ENCODE measurements around the gene CFAP46. TPM values are rescaled to one million over a fixed set of nuclear protein-coding genes. Genes with fewer than 3 reads are reported as not detected.
"Not testable (repeated sequence)": the region's sequence is repeated elsewhere in the genome, so short reads cannot be mapped to it uniquely, and the experiment has no call there.

The CFAP46 gene
- total RNA-seq, 1 donor from 2014 or later, result 0.48 TPM

DNA sequence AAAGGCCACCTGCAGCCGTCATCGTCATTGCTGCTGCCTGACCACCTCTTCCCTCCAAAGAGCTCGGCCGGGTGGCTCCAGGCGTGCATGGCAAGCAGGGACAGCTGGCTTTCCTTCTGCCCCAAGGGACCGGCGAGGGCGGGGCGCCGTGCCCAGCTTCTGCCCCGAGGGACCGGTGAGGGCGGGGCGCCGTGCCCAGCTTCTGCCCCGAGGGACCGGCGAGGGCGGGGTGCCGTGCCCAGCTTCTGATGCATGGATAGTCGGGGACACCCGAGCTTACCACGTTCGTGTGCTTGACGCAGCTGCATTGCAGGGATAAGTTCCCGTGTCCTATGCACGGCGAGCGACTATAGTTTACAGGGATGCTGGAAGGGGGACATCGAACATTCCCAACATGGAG is 27.0 kb downstream of the CFAP46 start:
- DNase-seq (ENCODE audit: low spot score), result no peak

DNA sequence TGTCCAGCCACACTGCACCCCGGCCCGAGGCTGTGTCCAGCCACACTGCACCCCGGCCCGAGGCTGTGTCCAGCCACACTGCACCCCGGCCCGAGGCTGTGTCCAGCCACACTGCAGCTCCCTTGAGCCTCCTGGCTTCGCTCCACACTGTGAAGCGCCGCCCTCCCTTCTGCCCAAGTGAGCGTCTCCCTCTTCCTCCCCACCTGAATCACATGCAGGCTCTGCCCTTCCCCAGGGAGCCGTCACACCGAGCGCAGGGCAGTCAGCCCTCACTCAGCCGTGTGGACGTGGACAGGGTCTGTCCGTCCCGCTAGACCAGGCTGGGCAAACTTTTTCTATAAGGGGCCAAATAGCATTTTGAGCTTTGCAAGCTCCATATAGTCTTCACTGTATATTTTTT is 27.6 kb downstream of the CFAP46 start:
- DNase-seq (ENCODE audit: low spot score), result no peak

DNA sequence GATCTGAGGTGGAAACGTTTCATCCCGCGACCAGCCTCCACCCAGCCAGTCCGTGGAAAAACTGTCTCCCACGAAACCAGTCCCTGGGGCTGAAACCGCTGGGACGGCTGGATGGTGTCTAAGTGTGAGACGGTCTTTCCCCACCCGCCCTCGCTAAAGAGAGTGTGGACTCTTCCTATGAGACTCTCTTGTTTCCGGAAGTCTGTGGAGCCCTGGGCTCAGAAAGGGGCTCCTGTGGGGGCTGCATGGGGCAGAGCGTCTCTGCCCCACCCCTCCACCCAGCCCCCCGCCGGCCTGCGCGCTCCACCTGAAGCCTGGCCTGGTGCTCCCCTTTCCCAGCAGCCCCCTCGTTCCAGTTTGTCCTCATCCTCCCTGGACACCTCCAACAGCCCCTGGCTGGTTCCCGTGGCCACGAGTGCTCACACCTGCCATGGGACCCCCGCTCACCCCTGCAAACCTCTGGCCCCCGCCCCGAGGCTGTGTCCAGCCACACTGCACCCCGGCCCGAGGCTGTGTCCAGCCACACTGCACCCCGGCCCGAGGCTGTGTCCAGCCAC is 28.7 kb downstream of the CFAP46 start:
- no peak for DNase-seq (ENCODE audit: low spot score)

DNA sequence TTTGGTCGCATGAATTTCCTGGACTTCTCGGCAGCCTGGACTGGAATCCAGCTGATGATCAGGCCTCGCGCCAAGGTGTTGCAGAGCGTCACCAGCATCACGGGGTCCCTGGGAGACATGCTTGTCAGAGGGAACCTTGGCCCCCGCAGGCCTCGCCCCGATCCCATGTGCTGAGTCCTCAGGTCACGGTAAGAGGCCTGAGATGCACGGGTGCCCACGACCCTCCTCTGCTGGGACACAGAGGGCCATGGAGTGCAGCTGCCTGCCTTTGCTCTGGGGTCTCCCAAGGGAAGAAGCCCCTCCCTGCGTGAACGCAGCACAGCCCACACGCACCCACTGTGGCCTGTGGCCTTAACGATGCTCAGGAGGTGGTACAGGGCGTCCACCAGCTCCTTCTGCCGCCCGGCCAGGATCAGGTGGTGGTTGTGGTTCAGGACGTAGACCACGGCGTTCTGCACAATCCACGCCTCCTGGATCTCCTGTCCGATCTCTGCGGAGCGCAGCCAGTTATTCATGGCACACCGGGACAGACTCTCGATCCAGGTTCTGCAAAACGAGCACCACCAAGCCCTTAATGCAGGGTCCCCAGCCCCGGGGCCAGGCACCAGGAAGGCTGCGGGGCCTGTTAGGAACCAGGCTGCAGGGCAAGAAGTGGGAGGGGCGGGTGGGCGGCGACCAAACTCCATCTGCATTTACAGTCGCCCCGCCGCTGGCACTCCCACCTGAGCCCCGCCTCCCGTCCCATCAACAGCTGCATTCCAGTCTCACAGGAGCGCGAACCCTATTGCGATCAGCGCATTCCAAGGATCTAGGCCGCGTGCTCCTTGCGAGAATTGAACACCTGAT is 29.4 kb downstream of the CFAP46 start:
- DNase-seq (ENCODE audit: low spot score), result no peak

DNA sequence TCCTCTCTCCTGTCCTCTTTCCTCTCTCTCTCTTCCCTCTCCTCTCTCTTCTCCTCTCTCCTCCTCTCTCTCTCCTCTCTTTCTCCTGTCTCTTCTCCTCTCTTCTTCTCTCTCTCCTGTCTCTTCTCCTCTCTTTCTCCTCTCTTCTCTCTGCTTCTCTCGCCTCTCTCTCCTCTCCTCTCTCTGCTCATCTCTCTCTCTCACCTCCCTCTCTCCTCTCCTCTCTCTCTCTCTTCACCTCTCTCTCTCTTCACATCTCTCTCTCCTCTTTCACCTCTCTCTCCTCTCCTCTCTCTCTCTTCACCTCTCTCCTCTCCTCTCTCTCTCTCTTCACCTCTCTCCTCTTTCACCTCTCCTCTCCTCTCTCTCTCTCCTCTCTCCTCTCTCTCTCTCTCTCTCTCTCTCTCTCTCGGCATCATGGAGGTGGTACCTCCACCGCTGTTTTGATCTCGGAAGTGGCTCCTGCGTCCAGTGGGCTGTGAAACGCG is 30.1 kb downstream of the CFAP46 start:
- no peak for DNase-seq (ENCODE audit: low spot score)

DNA sequence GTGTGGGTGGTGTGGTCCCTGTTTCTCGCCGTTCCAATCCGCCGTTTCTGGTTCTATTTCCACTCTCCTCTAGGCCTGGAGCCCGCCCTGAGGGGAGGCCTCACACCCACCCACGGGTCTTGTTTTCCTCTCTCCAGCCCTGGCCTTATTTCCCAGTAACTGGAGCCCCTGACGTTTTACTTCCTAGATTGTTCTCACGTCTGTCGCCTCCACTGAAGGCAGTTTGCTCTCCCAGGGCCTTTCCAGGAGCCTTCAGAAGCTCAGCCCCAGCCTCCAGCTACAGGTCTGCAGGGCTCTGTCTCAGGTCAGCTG is 30.6 kb downstream of the CFAP46 start:
- DNase-seq (ENCODE audit: low spot score), result peak; percentile 35

DNA sequence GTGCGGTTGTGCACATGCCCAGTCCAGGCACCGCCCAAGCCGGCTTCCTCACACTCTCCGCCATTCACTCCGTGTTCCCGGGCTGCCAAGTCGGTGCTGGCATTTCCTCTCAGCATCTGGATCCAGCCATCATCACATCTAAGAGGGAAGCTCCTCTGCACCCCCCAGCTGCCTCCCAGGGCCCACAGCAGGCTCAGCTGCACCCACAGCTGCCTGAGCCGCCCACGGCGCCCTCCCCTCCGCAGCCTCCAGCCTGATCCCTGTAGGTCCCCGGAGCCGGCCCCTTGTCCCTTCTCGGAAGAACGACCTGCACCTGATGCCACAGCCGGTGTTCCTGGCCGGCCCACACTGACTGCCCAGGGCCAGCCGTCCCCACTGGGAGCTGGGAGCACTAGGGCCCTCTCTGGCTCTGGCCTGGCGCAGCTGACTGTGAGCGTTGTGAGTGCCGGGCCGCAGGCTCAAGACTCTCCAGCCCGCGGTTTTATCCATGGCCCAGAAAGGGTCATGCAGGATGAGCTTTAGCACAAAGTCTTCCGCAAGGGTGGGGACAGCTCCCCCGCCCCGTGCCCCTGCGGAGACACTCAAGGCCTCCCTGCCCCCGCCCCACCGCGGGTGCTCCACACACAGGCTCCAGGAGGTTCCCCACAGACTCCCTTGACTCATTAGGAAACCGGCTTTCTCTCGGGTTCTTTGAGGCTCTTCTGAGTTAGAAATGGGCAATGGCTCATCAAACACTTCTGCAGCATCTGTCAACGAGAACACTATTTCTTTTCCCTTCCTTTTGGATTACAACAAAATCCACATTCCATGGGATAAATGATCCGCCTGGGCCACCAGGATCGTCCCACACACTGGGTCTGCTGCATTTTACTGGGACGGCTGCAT is 31.2 kb downstream of the CFAP46 start:
- DNase-seq (ENCODE audit: low spot score), result peak; percentile 46

DNA sequence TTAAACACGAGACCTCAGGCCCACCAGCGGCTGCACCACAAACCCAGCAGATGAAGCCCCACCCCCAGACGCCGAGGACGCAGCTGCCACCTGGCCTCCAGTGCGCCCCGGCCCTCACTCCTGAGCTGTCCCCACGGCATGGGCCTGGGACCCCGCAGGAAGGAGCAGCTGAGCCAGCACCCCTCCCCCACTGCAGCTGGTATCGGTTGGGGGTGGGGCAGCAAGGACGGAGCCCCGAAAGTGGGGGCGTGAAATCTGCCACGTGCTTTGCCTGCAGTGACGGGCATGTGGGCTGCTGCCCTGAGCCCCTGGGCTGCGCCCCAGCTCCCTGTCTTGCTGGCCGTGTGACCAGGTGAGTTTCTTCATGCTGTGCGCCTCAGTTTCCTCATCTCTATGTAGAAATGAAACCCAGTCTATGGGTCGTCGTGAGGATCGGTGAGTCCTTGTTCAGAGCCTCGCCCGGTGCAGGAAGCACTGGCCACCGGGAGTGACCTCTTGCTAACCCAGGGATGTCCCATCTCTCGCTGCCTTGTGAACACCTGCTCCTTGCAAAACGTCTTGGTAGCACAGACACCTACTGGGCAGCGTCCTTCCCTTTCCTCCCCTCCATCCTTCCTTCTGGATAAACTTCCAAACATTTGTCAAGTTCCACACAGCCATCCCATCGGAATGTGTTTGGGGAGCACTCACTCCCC is 32.0 kb downstream of the CFAP46 start:
- no peak for DNase-seq (ENCODE audit: low spot score)

DNA sequence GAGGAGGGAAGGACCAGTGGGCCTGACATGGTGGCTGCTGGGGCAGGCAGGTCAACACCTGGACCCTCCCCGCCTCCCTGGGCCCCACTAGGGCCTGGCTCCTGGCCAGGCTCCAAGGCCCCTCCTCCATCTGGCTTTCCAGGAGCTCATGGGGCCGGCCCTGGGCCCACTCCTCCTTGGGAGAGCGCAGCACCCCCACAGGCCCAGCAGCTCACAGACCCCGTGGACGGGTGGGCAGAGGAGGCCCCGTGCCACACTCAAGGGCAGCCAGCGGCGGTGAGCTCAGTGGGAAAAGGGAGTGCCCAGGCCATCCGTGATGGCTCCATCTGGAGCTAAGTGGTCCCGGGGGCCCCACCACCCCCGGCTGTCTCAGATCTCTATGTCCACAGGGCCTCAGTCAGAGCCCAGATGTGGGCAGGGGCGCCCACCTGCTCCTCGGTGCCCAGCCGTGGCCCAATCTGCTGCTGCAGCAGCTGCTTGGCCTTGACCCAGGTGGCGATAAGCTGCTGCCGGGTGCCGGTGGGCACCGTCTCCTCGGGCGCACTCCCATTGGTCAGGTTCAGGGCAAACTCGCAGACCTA is 32.8 kb downstream of the CFAP46 start:
- no peak for DNase-seq (ENCODE audit: low spot score)

DNA sequence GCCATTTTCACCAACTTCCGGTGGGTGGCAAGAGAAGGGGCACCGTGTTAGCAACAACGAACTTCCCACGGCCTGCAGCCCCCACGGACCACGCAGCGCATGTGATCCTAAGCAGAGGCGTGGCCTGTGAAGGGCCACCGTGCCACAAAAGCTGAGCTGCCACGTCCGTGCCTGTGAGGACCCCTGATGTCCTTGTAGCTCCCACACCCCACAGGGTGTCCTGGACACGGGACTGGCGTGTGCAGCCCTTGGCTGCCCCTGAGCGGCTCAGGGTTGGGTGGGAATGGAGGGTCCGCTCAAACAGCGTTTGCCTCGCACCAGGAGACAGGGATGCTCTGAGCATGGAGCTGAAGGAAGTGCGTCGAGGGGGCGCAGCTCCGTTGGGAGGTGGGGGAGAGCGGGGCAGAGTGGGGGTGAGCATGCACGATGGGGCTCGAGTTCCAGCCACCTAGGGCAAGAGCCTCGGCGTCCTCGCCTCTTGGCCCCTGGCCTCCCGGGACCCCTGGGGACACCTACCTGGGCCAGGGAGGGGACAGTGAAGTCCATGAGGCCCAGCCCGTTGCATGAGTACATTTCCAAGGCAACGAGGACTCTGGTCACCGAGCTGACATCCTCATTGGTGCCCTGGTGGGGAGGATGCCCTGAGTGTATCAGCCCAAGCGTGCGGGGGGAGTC is 33.6 kb downstream of the CFAP46 start:
- no peak for DNase-seq (ENCODE audit: low spot score)

DNA sequence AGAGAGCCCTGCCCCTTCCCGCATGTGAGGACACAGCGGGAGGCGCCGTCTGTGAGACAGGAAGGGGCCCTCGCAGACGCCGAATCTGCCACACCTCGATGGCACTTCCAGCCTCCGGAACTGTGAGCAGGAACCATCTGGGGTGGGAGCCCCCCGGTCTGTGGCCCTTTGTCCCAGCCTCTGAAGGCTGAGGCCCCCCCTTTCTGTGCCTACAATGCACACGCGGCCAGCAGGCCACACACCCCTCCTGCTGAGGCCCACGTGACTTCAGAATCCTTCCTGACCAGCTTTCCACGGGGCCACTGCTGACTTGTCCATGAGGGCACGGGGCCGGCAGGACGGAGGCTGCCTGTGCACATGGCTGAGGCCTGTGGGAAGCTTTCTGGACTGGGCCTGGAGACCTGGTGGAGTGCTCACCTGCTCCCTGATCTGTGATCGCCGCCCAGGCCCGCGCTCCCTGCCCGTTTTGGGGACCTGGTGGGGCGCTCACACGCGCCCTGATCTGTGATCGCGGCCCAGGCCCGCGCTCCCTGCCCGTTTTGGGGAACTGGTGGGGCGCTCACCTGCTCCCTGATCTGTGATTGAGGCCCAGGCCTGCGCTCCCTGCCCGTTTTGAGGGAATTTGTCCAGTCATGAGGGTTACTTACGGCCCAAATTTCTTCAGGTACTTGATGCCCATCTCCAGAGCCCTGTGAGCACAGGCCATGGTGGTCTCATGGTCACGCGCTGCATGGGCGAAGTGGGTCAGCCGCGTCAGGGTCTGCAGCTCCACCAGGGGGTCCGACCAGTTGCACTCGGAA is 34.3 kb downstream of the CFAP46 start:
- no peak for DNase-seq (ENCODE audit: low spot score)

DNA sequence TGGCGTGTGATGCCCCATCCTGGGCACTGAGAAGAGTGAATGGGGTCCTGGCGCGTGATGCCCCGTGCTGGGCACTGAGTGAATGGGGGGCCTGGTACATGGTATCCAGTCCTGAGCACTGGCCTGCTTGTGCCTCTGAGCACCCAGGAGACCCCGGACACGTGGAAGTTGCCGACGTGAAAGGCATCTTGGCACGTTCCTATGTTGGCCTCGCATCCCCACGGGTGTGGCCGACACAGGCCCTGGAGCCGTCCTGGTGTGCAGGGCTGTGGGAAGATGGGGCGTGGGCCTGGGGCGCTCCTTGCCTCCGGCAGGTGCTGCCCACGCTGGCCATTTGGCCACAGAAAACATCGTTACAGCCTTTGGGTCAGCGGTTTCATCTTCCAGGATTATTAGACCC is 35.5 kb downstream of the CFAP46 start:
- no peak for DNase-seq (ENCODE audit: low spot score)

DNA sequence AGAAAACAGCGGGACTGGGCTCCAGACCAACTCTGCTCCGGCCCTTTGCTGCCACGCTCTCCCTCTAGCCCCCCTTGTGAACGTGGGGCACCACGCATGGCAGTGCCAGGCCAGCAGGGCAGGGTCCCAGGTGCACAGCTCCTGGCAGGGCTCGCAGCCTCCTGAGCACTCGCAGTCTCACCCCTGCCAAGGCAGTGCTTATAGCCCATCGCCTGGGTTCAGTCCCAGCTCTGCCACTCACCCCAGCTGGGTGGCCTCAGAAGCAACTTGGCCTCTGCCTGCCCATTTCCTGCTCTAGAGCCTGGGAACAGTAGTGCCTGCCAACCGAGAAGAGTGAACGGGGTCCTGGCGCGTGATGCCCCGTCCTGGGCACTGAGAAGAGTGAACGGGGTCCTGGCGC is 36.3 kb downstream of the CFAP46 start:
- DNase-seq (ENCODE audit: low spot score), result no peak

DNA sequence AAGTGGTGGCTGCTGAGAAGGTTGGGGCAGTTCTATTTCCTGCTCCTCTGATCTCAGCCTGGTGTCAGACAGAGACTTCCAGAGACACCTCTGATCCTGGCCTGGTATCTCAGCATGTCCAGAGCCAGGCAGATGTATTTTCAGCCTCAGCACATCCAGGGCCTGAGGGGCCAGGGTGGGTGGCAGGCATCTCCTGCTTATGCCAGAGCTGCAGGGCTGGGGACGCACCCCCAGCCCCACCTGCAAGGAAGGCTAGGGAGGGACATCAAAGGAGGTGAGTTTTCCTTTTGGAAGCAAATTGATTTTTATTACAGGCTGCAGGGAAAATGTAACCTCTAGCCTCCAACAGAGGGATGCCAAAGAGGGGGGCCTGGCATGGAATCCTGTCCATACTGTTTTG is 36.7 kb downstream of the CFAP46 start:
- DNase-seq (ENCODE audit: low spot score), result no peak

DNA sequence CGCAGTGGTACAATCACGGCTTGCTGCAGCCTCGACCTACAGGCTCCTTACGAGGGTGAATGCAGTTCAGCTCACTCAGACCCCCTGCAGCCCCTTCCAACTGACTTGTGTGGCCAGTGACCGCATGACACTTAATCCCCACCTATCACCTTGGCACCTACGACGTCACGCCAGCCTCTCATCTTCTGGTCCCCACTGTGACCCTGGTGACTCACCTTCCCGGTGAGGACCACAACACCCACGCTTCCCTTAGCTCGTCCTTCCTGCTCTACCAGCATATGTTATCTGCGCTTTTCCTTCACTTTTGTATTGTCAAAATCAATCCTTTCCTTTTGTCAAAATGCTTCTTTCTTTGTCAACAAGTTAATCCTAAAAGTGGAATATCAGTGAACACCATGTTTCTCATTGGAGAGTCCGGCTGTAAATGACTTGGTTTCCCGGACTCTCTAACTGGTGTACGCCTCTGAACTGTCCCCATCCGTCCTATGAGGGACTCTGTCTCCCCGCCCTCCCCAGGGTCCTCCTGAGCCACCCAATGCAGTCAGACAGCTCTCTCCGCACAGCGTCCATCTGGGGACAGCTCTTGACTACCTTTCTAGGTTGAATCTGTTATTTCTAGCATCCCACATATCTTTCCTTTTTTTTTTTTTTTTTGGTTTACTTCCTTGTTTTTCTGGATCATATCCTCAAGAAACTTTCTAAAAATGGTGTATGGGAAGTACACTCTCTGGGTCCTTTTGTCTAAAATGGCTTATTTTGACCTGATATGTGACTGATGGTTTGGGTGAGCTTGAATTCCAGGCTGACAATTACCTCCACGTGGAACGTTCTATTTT is 37.3 kb downstream of the CFAP46 start:
- DNase-seq (ENCODE audit: low spot score), result no peak

DNA sequence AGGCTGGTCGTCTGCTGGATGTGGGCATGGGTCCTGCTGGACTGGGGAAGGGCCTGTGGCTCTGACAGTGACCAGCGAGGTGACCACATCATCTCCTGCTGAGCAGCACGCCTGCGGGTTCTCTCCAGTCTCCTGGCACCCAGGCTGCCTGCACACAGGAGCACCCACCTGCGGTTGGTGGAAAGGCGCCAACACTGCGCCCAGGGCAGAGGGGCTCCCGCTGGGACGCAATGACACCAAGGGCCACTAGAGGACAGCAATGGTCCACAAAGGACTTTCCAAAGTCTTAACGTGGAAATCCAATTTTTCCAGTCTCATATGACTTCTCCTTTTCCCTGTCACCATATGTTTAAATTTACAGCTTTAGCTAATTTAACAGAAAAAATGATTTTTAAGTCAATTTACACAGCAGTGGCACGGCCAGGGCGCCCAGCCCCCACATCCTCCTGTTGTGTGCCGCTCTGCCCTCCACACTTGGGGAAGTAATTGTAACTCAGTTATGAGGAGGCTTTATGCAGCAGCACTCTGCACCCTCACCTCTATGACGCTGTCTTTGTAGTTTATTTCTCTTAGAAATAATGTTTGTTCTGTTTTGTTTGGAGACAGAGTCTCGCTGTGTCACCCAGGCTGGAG is 38.1 kb downstream of the CFAP46 start:
- no peak for DNase-seq (ENCODE audit: low spot score)

DNA sequence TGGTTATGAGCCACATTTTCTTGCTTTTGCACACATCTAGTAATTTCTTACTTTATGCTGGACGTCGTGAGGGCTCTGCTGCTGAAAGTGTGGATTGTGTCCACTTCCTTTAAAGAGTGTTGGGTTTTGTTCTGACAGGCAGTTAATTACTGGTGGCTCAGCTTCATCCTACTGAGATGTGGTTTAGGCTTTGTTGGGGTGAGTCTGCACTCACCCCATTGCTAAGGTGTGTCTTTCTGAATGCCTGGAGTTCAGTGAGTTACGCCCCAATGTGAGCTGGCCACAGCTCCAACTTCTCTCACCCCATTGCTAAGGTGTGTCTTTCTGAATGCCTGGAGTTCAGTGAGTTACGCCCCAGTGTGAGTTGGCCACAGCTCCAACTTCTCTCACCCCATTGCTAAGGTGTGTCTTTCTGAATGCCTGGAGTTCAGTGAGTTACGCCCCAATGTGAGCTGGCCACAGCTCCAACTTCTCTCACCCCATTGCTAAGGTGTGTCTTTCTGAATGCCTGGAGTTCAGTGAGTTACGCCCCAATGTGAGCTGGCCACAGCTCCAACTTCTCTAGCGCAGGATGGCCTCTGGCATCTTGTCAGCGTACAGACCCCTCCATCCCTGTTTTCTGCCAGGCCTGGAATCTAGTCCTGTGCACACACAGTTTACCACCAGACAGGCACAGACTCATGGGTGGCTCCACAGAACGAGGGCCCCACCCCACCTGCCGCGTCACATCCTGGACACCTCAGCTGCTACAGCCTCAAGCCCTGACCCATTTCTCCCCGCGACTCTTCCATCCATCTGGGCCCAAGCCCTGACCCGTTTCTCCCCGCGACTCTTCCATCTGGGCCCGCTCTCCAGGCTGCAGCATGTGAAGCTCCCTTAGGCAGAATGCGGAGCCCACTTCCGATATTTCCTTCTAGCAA is 39.5 kb downstream of the CFAP46 start:
- not testable (repeated sequence) for DNase-seq (ENCODE audit: low spot score)

DNA sequence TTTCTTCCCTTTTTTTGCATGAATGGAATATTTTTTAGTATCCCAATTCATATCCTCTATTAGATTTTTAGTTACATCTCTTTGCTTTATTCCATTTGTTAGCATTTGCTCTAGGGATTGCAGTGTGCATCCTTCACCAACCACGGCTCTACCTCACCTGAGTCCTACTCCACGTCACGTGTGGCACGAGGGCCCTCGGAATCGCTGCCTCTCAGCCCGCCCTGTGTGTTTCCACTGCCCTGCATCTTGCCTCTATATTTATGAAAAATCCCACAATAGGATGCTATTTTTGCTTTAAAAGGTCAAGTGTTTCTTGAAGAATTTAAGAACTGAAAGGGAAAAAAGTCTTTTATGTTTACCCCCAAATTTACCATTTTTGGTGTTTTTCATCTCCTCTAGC is 41.0 kb downstream of the CFAP46 start:
- DNase-seq (ENCODE audit: low spot score), result no peak
